Umbilical cord (tissue), 2 donors: Measurements from ENCODE around the gene METTL3. TPM values are rescaled to one million over a fixed set of nuclear protein-coding genes. Genes with fewer than 3 reads are reported as not detected.

Source experiments
- DNase-seq: peaks from one replicate; pipeline ENCODE4 v3.0.0-alpha.2; 2015; ENCODE audit warnings: low spot score
- total RNA-seq: library from RNA; depleted of rRNA; stranded (reverse); fragments of >200 nt; gene quantifications from one replicate; pipeline ENCODE4 v1.2.3, GENCODE V29; 2014; ENCODE audit warnings: low replicate concordance; ENCODE audit not compliant: insufficient read depth

Gene METTL3
- total RNA-seq, 1 donor from 2014 or later = 38.3 TPM

DNA sequence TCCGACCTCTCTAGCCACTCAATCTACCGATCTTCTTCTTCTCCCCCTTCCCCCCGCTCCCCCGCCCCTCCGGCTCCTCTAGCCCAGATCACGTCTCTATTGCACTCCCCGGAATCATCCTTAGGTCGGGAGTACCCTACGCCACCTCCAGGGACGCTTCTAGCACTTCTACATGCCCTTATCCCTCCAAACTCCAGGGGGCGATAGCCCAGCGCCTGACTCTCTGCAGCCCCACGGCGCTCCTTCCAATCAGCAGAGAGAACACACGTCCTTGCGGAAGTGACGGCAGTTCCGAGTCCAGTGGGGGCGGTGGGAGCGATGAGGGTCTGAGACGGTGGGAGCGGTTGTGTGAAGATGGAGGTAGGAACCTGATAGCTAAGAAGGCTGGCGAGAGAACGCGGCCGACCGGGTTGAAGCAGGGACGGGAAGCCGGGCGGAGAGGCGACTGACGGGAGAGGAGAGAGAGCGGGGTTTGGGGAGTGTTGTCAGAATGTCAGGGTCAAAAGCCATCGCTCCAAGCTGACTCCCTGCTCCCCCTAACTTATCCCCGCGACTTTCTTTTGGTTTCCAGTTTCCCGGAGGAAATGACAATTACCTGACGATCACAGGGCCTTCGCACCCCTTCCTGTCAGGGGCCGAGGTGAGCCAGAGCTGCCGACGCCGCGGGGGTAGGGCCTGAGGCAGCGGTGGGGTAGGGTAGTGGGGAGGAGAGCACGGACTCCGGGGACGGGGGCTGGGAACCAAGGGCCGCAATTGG is 34.0 kb downstream of the METTL3 start, which contains the start of the genes RAB2B and TOX4:
Gene RAB2B, minus strand, starts transcription at position 35 of the 757 bp plus-strand sequence. CDS start 87 bp downstream, outside the sequence.
Gene TOX4, plus strand, starts transcription at position 271 of the 757 bp plus-strand sequence. Its CDS starts 84 bp downstream, at position 355.
- DNase-seq = peak; percentile 100

DNA sequence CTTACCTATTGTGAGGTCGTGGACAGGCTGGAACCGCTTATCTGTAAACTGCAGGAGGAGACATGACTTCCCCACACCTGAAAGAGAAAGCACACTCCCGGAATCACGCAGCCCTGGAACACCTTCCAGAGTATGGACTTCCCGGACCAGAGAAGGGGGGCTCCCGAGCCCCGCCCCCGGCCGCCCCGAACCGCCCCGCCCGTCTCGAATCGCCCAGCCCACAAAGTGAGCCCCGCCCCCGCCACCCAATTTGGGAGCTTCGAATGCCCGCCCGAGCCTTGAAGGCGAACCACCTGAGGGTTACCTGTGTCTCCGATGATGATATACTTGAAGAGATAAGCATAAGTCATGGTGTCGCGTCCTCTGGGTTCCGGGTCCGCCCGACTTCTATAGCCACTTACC is 34.6 kb downstream of the METTL3 start:
- no peak for DNase-seq

GRCh38 chr14:21475767-21476522 is 35.2 kb downstream of the METTL3 start:
- DNase-seq = no peak

- DNase-seq = peak; percentile 70
Observed at GRCh38 chr14:21467616-21468015, 43.5 kb downstream of the METTL3 start.

DNA sequence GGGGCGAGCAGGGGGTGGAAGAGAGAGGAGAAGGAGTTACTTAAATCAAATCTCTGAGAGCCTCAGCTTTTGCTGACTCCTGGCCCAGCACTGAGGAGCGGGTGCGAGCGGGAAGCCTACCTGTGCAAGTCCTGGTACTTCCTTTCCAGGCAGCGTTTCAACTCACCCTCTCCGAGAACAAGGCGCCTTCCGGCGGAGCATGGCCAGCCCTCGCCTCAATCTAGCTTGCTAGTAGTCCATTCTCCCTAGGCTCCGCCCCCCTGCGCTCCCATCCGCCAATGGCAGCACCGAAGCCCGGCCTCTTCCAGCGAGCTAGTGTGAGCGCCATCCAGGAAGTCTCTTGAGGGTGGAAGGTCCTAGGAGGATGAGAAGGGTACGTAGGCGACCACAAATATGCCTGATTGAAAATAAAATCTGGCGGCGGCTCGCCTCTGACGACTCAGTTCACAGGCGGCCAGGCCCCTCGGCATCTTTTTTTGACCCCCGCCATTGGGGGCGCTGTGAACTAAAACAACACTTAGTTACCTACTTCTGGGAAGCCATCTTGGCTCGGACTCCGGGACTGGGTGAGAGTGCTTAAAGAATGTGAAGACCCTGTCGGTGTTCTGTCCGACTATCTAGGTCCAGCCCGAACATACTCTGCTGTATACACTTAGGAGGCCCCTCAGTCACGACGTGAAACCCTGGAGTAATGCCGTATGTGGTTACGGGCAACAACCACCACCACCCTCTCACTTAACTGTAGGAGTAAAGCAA is 55.0 kb downstream of the METTL3 start, which contains the start of gene CHD8:
Gene CHD8, minus strand, starts transcription at position 212 of the 756 bp plus-strand sequence. CDS start 24,480 bp downstream, outside the sequence.
- peak; percentile 100 for DNase-seq

GRCh38 chr14:21455592-21455911 is 55.6 kb downstream of the METTL3 start:
- DNase-seq = no peak

GRCh38 chr14:21454843-21455544 is 56.1 kb downstream of the METTL3 start:
- peak; percentile 4 for DNase-seq

GRCh38 chr14:21449899-21450216 is 61.3 kb downstream of the METTL3 start:
- DNase-seq = no peak

Other genes with a start within 250 kb of the METTL3 start
- gene HNRNPC, start 241.9 kb downstream of the METTL3 start, total RNA-seq = 352 TPM
- gene RPGRIP1, start 231.3 kb downstream of the METTL3 start, total RNA-seq = not detected
- 59.2 TPM for gene SUPT16H, start 127.3 kb downstream of the METTL3 start, total RNA-seq
- 38.5 TPM for gene CHD8, start 55.2 kb downstream of the METTL3 start, total RNA-seq
- 39.2 TPM for gene RAB2B, start 34.4 kb downstream of the METTL3 start, total RNA-seq
- 15.4 TPM for gene TOX4, start 34.1 kb downstream of the METTL3 start, total RNA-seq
- 1.7 TPM for gene SALL2, start 15.0 kb upstream of the METTL3 start, total RNA-seq
- gene OR10G3, start 68.7 kb upstream of the METTL3 start, total RNA-seq = 5.1 TPM
- not detected for gene OR10G2, start 123.6 kb upstream of the METTL3 start, total RNA-seq
- 8.4 TPM for gene OR4E2, start 142.5 kb upstream of the METTL3 start, total RNA-seq
- gene OR4E1, start 162.5 kb upstream of the METTL3 start, total RNA-seq = 1.4 TPM